IPS DF 6.9 (cell line): Measurements from ENCODE around the gene GLIS1.

Source experiments
- DNase-seq: peaks from one replicate; pipeline ENCODE4 v3.0.0-alpha.2; 2013; ENCODE audit warnings: low read depth, low spot score
- H3K27ac ChIP-seq: one replicate; pipeline ENCODE4 v1.5.1; 2013; ENCODE audit warnings: low read length, control low read depth
- H3K27me3 ChIP-seq: 2 replicates; pipeline ENCODE4 v1.6.1; 2013; ENCODE audit warnings: mild to moderate bottlenecking, low read length; ENCODE audit not compliant: control insufficient read depth, insufficient read depth
- H3K36me3 ChIP-seq: 2 replicates; pipeline ENCODE4 v1.6.1; 2013; ENCODE audit warnings: low read length; ENCODE audit not compliant: control insufficient read depth, insufficient read depth
- H3K4me1 ChIP-seq: 2 replicates; pipeline ENCODE4 v1.6.1; 2013; ENCODE audit warnings: low read length; ENCODE audit not compliant: control insufficient read depth, insufficient read depth
- H3K4me3 ChIP-seq: 2 replicates; pipeline ENCODE4 v1.5.1; 2013; ENCODE audit warnings: mild to moderate bottlenecking, low read length
- H3K9me3 ChIP-seq: 2 replicates; pipeline ENCODE4 v1.6.1; 2013; ENCODE audit warnings: low read length, inconsistent platforms; ENCODE audit not compliant: control insufficient read depth, insufficient read depth
- WGBS: extraction: QIAGEN DNeasy Blood & Tissue Kit; methylation state at CpG from one replicate; pipeline ENCODE4 v1.1.7; 2013; ENCODE audit warnings: mixed read lengths, missing lambda C conversion rate; ENCODE audit not compliant: insufficient read length, insufficient coverage; 5-methylcytosine and 5-hydroxymethylcytosine counted together

The GLIS1 gene

DNA sequence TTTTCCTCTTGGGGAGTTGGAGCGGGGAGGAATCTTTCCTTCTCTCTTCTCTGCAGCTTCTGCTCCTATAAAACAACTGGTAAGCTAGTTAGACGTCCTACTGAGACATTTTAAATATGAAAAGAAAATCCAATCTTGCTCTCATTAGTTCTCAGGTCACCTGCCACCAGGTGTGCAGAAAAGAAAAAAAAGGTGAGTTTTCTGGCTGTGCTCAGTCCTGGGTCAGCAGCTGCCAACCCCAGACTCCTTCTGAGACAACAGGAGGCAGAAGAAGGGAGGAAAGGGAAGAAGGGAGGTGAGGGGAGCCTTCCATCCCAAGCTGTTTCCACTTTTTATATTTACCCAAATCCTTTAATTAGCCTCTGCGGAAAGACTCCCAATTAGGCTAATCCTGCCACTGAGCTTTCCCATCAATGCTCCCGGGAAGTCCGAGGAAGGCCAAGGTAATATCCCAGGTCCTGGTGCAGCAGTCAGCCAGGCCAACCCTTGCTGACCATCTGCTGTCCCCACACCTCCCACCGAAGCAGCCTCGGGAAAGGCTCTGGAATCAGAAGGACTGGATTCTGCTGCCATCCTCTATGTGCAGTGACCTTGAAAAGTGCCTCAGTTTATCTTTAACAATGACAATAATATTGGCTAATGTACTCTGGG, 33.4 kb downstream of the GLIS1 start:
- DNase-seq: no peak

DNA sequence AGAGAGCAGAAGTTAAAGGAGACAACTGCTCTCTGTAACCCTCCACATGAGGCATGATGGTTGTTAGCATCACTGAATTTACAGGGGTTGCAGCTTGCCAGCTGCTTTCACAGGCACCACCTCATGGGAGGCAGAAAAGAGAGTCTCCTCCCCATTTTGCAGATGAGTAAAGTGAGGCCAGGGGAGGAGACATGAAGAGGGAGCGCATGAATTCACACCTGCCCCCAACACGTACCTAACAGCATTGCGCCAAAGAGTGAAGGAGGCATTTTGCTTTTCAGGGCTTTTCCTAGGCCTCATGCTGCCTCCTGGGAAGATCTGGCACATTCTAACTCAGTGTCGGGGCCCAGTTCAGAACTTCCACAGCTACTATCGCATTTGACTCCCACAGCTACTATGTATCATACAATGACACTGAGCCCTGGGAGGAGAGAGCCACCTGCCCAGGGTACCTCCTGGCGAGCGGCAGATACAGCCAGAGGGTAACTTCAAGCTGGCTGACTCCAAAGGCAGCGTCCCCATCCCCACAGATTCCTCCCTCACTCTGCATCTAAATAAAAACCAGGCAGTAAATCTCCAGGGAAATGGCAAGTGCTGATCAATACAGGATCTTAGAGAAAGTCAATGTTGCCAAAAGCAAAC, 34.0 kb downstream of the GLIS1 start:
- WGBS: no CpG with 5 or more reads among the region's 8 CpGs
- Histone ChIP-seq H3K4me3 (no peak overlapping the region), H3K27me3 (no peaks in the 10 kb centered on the region), H3K4me1 (peaks cover 13% of the 10 kb centered on the region), H3K9me3 (no peaks in the 10 kb centered on the region), H3K27ac (no peak overlapping the region), H3K36me3 (no peaks in the 10 kb centered on the region)
- DNase-seq: no peak

More for the DNA sequence above, 33.4 kb downstream of the GLIS1 start:
- Histone ChIP-seq H3K36me3 (no peaks in the 10 kb centered on the region), H3K4me3 (no peak overlapping the region), H3K27me3 (no peaks in the 10 kb centered on the region), H3K9me3 (no peaks in the 10 kb centered on the region), H3K27ac (no peak overlapping the region), H3K4me1 (peaks cover 13% of the 10 kb centered on the region)
- no CpG with 5 or more reads among the region's 7 CpGs for WGBS

DNA sequence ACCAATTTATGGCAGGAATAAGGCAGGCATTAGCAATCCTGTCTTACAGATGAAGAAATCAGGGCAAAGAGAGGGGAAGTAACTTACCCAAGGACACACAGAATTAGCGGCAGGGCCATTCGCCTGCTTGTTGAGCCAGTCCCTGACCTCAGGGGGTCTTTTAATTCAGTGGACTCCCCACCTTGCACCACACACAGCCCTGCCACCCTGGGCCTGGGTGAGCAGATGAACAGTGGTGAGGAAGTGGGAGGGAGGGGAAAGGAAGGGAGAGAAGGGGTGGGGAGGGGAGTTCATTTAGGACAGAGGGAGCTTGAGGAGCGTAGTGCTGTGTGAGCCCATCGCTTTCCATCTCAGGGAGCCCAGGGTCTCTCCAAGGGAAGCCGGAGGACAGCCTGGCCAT, 34.7 kb downstream of the GLIS1 start:
- H3K4me1 ChIP-seq: peaks cover 13% of the 10 kb centered on the region
- no CpG with 5 or more reads among the region's 5 CpGs for WGBS
- no peaks in the 10 kb centered on the region for H3K9me3 ChIP-seq
- H3K36me3 ChIP-seq: no peaks in the 10 kb centered on the region
- H3K4me3 ChIP-seq: no peak overlapping the region
- no peaks in the 10 kb centered on the region for H3K27me3 ChIP-seq
- H3K27ac ChIP-seq: no peak overlapping the region
- DNase-seq: no peak

DNA sequence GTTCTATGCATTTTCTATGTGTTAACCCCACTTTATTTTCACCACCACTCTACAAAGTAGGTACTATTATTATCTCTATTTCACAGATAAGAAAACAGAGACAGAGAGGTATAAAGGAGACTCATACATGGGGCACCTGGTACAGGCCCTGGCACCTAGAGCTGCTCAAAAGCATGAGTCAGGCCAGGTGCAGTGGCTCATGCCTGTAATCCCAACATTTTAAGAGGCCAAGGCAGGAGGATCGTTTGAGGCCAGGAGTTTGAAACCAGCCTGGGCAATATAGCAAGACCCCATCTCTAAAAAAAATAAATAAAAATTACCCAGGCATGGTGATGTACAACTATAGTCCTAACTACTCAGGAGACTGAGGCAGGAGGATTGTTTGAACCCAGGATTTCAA, 35.8 kb downstream of the GLIS1 start:
- Histone ChIP-seq H3K4me3 (no peak overlapping the region), H3K27me3 (no peaks in the 10 kb centered on the region), H3K4me1 (peaks cover 13% of the 10 kb centered on the region), H3K9me3 (no peaks in the 10 kb centered on the region), H3K27ac (no peak overlapping the region), H3K36me3 (no peaks in the 10 kb centered on the region)
- no CpG with 5 or more reads among the region's 1 CpG for WGBS
- no peak for DNase-seq

DNA sequence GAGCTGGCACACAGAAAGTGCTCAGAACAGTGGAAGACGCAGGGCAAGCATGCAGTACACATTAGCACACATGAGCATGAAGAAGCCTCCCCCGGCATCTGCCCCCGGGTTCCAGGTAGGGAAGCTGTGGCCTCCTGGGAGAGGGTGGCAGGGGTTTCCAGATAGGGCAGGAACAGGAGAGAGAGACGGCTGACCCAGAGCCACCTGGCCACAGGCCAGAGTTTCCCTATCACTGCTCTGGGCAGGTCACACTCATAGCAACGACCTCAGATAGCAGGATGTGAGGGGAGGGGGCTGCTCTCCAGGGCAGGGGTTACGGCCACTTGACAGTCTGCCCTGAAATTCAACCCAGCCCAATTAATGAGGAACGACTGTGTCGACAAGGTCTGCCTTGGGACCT, 36.6 kb downstream of the GLIS1 start:
- Histone ChIP-seq H3K36me3 (no peaks in the 10 kb centered on the region), H3K27ac (no peak overlapping the region), H3K4me1 (peaks cover 13% of the 10 kb centered on the region), H3K27me3 (no peaks in the 10 kb centered on the region), H3K9me3 (no peaks in the 10 kb centered on the region), H3K4me3 (no peak overlapping the region)
- DNase-seq: no peak
- no CpG with 5 or more reads among the region's 8 CpGs for WGBS

DNA sequence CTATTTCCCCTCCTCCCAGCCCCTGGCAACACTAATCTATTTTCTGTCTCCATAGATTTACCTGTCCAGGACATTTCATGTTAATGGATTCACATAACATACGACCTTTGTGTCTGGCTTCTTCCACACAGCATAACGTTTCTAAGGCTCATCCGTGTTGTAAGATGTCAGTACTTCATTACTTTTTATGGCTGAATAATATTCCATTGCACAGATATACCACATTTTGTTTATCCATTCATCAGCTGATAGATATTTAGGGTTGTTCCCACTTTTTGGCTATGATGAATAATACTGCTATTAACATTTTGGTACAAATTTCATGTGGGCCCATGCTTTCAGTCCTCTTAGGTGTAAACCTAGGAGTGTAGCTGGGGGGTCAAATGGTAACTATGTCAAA, 38.2 kb downstream of the GLIS1 start:
- H3K9me3 ChIP-seq: no peaks in the 10 kb centered on the region
- no peak overlapping the region for H3K27ac ChIP-seq
- DNase-seq: no peak
- no peaks in the 10 kb centered on the region for H3K27me3 ChIP-seq
- H3K36me3 ChIP-seq: no peaks in the 10 kb centered on the region
- no peak overlapping the region for H3K4me3 ChIP-seq
- WGBS: no CpG with 5 or more reads among the region's 3 CpGs
- peaks cover 10% of the 10 kb centered on the region for H3K4me1 ChIP-seq

DNA sequence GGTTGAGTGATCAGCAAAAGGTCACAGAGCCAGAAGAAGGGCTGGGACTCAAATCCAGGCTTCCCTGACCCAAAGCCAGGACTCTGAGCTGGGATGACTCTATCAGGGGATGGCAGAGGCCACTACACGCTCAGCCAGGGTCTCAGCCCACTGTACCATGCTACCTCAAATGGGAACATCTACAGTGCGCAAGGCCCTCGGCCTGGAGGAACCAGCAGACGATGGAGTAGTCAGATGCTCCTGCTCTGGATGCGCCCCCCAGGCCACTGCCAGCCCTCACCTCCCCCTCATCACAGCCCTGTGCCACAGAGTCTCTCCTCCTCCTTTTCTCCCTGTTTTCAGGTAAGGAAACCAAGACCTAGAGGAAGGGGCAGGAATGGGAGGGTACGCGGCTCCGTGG, 39.0 kb downstream of the GLIS1 start:
- peaks cover 9% of the 10 kb centered on the region; the same call in 1 of the 2 replicates for H3K4me1 ChIP-seq
- no peaks in the 10 kb centered on the region for H3K36me3 ChIP-seq
- H3K9me3 ChIP-seq: no peaks in the 10 kb centered on the region
- H3K27me3 ChIP-seq: no peaks in the 10 kb centered on the region
- DNase-seq: no peak
- no peak overlapping the region for H3K27ac ChIP-seq
- H3K4me3 ChIP-seq: no peak overlapping the region
- WGBS: no CpG with 5 or more reads among the region's 8 CpGs

DNA sequence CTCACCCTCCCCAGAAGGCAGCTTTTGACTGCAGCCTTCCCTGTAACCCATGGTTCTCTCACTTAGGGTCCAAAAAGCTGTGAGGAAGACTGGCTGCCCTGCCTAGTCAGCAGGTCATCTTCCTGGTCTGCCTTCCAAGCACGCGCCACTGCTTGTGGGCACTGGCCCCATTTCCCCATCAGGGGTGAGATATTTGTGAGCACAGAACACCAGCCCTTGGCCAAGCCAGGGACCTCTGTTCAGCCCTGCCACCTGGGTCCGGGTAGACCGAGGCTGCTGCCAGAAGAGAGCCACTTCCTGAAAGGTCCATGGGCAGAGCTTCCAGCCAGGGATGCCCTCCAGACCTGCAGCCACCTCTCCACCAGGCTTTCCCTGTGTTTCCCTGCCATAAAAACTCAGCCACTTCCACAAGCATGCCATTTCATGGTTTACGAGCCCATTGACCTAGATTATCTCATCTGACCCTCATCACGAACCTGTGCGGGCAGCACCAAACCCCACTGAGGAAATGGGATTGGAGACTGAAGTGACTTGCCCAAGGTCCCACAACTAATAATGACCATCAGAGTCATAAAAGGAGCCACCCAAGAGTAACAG, 40.5 kb downstream of the GLIS1 start:
- Histone ChIP-seq H3K27me3 (no peaks in the 10 kb centered on the region), H3K9me3 (no peaks in the 10 kb centered on the region), H3K4me3 (no peak overlapping the region), H3K4me1 (peaks cover 6% of the 10 kb centered on the region; the same call in 1 of the 2 replicates), H3K36me3 (no peaks in the 10 kb centered on the region), H3K27ac (no peak overlapping the region)
- no CpG with 5 or more reads among the region's 7 CpGs for WGBS
- no peak for DNase-seq

DNA sequence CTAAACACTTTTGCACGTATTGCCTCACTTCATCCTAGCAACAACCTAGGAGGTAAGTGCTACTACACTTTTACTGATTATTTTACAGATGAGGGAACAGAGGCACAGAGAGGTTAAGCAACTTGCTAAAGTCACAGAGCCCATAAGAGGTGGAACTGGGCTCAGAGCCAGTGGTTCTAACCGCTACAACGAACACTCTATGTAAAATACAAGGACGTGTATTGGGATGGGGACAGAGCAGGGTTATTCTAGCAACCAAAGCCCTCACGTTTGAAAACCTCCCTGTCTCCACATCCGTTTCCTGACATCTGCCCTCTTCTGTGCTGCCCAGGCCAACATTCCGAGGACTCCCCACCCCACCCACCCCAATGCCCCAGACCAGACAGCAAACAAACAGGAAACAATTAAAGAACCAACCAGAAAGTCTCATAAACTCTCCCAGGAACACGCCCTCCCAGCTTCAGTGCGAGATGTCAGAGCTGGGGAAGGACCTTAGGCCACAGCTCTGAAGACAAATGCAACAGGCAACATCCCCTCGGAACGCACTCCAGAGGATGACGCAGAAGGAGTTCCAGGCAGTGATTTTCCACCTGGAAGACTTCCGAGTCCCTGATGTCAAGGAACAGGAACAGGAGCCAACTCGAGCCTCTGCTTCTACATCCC, 41.1 kb downstream of the GLIS1 start:
- no peak for DNase-seq
- no peak overlapping the region for H3K27ac ChIP-seq
- peaks cover 6% of the 10 kb centered on the region; the same call in 1 of the 2 replicates for H3K4me1 ChIP-seq
- no CpG with 5 or more reads among the region's 14 CpGs for WGBS
- no peaks in the 10 kb centered on the region for H3K36me3 ChIP-seq
- no peak overlapping the region for H3K4me3 ChIP-seq
- no peaks in the 10 kb centered on the region for H3K27me3 ChIP-seq
- no peaks in the 10 kb centered on the region for H3K9me3 ChIP-seq

DNA sequence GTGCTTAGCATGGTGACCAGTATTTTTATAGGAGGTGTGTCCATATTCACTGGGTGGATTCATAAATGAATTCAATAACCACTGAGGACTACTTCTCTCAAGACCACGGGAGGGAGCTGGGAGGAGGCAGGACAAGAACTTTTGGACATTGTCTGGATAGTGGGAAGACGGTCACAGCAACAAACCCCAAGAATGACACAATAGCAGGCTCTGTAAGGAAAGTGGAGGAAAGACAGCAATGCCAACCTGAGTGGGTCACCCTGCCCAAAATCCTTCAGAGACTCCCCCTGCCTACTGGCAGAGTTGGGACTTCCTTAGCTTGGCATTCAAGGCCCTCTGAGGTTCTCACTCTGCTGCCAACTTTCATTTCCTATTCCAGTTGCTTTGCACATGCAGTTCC, 42.0 kb downstream of the GLIS1 start:
- no CpG with 5 or more reads among the region's 2 CpGs for WGBS
- Histone ChIP-seq H3K27ac (no peak overlapping the region), H3K4me1 (peaks cover 6% of the 10 kb centered on the region; the same call in 1 of the 2 replicates), H3K4me3 (no peak overlapping the region), H3K27me3 (no peaks in the 10 kb centered on the region), H3K36me3 (no peaks in the 10 kb centered on the region), H3K9me3 (no peaks in the 10 kb centered on the region)
- no peak for DNase-seq
